Stomach smooth muscle (tissue), 2 donors: ENCODE data around the gene AIDA.

Experiments
- H3K27ac ChIP-seq: one replicate; pipeline ENCODE4 v1.7.0; 2013; ENCODE audit warnings: mild to moderate bottlenecking, low read length, inconsistent platforms
- H3K27me3 ChIP-seq, 2 donors: one replicate each; pipeline ENCODE4 v1.7.0; 2013; ENCODE audit warnings: low read length in 2 of 2; ENCODE audit not compliant: insufficient read depth in 2 of 2, control insufficient read depth in 1 of 2
- H3K36me3 ChIP-seq, 2 donors: one replicate each; pipeline ENCODE4 v1.7.0; 2013; ENCODE audit warnings: low read length in 2 of 2; ENCODE audit not compliant: control insufficient read depth in 2 of 2, insufficient read depth in 2 of 2
- H3K4me1 ChIP-seq: one replicate; pipeline ENCODE4 v1.7.0; 2013; ENCODE audit warnings: low read length; ENCODE audit not compliant: control insufficient read depth, insufficient read depth
- H3K4me3 ChIP-seq, 2 donors: one replicate each; pipeline ENCODE4 v1.7.0; 2013; ENCODE audit warnings: low read length in 2 of 2
- H3K9ac ChIP-seq, 2 donors: one replicate each; pipeline ENCODE4 v1.7.0; 2013; ENCODE audit warnings: low read length in 2 of 2, mild to moderate bottlenecking in 1 of 2
- H3K9me3 ChIP-seq, 2 donors: one replicate each; pipeline ENCODE4 v1.7.0; 2013; ENCODE audit warnings: low read length in 2 of 2; ENCODE audit not compliant: control insufficient read depth in 2 of 2
- donor health status: healthy.
- donor health status: Pancreatic carcinoma.

AIDA gene

DNA sequence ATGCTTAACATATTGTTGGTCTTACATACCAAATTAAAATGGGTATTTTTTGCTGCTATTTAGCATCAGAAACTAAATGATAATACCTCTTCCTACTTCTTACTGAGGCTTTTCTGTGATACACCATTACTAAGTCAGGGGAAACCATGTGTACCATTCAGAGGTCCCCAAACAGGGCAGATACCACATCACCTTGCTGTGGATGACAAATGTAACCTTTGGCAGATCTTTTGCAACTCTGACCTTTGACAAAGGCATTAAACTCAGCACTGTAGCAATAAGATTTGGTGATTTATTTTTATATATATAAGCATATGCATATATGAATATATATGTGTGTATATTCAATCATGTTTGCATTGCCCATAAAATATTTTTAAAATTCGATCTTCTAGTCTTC, 27.6 kb upstream of the AIDA start:
- Histone ChIP-seq H3K27ac (no peak overlapping the region), H3K4me3 (no peak overlapping the region), H3K27me3 (no peaks in the 10 kb centered on the region), H3K4me1 (no peaks in the 10 kb centered on the region), H3K9me3 (no peaks in the 10 kb centered on the region), H3K9ac (no peak overlapping the region), H3K36me3 (peaks cover 2 to 9% of the 10 kb centered on the region in 2 donors)

DNA sequence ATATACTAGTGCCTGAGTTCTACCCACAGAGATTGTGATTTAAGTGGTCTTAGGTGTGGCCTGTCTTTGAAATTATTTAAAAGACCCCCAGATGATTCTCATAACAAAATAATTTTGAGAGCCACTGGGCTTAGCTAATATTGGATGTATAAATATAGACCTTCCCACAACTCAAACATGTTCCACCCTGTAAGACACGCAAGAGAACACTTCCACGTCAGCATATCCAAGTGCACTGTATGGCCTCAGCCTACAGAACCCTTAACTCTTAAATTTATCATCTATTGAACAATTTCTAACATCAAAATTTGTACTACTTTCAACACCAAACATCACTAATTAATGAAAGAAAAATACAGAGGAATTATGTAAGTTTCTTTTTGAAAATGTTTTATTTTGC, 27.2 kb upstream of the AIDA start:
- Histone ChIP-seq H3K9ac (no peak overlapping the region), H3K27me3 (no peaks in the 10 kb centered on the region), H3K27ac (no peak overlapping the region), H3K9me3 (no peaks in the 10 kb centered on the region), H3K4me1 (no peaks in the 10 kb centered on the region), H3K36me3 (peaks cover 2 to 12% of the 10 kb centered on the region in 2 donors), H3K4me3 (no peak overlapping the region)

DNA sequence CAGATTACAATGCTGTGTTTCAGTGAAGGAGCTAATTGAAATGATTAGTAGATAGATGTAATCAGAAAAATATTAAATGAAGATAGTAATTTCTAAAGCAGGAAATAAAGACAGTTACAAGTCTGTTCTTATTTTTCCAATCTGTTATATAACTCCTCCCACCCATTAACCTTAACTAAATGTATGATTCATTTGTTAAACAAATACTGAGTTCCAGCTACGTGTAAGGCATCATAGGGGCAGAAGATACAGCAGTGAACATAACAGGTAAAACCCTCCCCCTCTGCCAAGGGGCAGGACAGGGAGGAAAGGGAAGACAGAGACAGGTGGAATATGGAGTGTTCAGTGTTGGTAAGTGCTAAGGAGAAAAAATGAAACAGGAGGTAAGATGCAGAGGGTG, 24.7 kb upstream of the AIDA start, which contains the start of gene FAM177B:
FAM177B (plus strand) TSS at position 231 of the 400 bp plus-strand sequence. CDS start 9,344 bp downstream, outside the sequence.
- Histone ChIP-seq H3K4me3 (no peak within 1 kb of the TSS), H3K9me3 (no peaks in the 10 kb centered on the region), H3K4me1 (no peaks in the 10 kb centered on the region), H3K36me3 (peaks cover 5 to 30% of the 10 kb centered on the region in 2 donors), H3K27ac (no peak within 1 kb of the TSS), H3K27me3 (no peaks in the 10 kb centered on the region), H3K9ac (no peak within 1 kb of the TSS)

DNA sequence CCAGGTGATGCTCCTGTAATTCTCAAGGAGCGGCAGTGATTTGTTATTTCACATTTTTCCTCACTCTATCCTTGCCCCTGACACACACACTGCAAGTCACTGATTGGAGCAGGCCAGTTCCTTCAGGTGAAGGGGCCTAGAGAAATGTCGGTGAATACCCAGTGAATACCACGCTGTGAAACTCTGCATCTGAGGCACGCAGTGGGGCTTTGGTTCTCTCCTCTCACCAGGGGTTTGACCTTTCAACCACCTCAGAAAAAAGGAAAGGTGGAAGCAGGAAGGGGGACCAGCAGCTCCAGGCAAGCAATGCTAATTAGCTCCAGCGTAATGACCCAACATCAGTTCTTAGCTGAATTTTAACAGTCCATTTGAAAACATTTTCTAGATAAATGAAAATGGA, 24.2 kb upstream of the AIDA start:
- H3K27ac ChIP-seq = no peak overlapping the region
- no peaks in the 10 kb centered on the region for H3K27me3 ChIP-seq
- no peaks in the 10 kb centered on the region for H3K9me3 ChIP-seq
- peaks cover 5 to 30% of the 10 kb centered on the region in 2 donors for H3K36me3 ChIP-seq
- H3K4me3 ChIP-seq = no peak overlapping the region
- H3K4me1 ChIP-seq = no peaks in the 10 kb centered on the region
- no peak overlapping the region for H3K9ac ChIP-seq

DNA sequence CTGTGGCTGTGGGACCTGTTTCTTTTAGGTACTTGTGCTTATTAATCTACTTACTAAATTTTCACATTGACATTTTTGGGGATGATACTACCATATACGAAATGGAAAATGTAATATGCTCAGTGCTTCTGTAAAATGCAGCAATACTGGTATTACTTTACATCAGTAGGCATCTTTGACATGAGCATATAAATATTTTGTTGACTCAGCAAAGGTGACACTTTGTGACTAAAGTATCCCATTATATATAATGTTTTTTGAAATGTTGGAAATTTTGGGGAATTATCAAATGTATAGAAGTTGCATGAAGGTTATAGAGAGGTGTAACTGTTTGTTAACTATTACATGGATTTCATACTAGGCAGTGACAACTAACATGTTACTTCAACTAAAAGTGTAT, 22.4 kb upstream of the AIDA start:
- no peak overlapping the region for H3K9ac ChIP-seq
- H3K4me3 ChIP-seq = no peak overlapping the region
- H3K27ac ChIP-seq = no peak overlapping the region
- H3K4me1 ChIP-seq = no peaks in the 10 kb centered on the region
- no peaks in the 10 kb centered on the region for H3K9me3 ChIP-seq
- no peaks in the 10 kb centered on the region for H3K27me3 ChIP-seq
- H3K36me3 ChIP-seq = peaks cover 7 to 43% of the 10 kb centered on the region in 2 donors

DNA sequence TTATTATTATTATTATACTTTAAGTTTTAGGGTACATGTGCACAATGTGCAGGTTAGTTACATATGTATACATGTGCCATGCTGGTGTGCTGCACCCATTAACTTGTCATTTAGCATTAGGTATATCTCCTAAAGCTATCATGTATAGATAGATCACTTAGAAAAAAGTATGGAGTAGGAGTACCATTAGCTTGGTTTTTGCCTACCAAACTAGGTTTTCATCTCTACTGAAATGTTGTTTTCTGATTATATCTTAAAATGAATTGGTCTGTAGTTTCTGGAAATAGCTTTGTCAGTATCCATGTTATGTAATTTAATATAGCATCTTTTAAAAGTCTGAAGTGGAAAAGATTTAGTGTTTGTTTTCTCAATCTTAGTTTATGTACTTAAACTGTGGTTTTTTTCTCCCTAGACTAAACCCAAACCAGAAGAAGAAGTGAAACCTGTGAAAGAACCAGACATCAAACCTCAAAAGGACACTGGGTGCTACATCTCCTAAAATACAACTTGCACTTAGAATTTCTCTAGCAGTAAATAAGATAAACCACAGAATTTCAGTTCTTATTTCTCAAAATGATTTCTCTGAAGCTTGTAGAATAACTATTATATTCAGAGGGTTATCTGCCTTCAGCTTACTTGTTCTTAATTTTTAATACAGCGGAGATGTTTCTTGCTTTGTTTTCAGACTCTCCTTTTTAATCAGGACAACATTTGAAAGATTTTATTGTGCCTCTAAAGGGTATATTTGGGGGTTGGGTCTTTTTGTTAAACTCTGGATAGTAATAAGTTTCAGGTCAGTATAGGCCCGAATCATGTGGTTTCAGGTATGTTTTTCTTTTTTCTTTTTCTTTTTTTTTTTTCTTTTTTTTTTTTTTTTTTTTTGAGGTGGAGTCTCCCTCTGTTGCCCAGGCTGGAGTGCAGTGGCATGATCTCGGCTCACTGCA, 20.2 kb upstream of the AIDA start:
- Histone ChIP-seq H3K36me3 (peaks cover 15 to 64% of the 10 kb centered on the region in 2 donors), H3K4me3 (no peak overlapping the region), H3K27ac (no peak overlapping the region), H3K9me3 (no peaks in the 10 kb centered on the region), H3K4me1 (no peaks in the 10 kb centered on the region), H3K9ac (no peak overlapping the region), H3K27me3 (no peaks in the 10 kb centered on the region)

DNA sequence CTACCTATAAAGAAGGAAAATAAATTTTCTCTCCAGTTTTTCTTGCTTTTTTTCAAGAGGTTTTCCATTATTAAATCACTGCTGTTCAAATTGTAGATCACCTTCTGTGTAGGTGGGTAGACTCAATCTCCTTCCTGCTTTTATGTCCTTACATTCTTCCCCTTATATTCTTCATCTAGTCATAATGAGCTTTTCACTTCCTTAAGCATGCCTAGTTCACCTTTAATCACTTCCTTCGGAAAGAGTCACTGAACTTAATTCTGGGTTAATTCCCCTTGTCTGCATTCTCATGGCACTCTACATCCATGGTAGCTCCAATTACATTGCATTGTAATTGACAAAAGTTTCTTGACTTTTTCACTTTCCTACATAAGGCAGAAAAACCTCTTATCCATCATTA, 18.6 kb upstream of the AIDA start:
- Histone ChIP-seq H3K9ac (no peak overlapping the region), H3K9me3 (no peaks in the 10 kb centered on the region), H3K27me3 (no peaks in the 10 kb centered on the region), H3K36me3 (peaks cover 26 to 63% of the 10 kb centered on the region in 2 donors), H3K27ac (no peak overlapping the region), H3K4me3 (no peak overlapping the region), H3K4me1 (no peaks in the 10 kb centered on the region)

DNA sequence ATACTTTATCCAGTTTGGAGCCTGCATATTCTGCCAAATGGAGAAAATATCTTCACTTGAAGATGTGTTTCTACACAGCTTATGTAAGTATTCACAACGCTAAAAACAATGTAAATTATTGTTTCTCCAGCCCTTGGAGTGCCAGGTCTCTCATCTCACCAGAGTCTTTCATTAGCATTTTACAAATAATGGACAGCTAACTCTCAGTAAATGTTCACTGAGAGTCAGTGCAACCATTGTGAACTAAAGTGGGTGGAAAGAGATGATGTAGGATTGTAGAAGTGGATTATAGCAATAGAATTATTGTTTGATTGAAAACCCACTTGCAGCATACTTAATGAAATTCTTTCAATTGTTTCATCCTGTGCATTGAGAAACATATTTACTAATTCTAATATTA, 16.5 kb upstream of the AIDA start:
- H3K4me3 ChIP-seq = no peak overlapping the region
- no peak overlapping the region for H3K27ac ChIP-seq

DNA sequence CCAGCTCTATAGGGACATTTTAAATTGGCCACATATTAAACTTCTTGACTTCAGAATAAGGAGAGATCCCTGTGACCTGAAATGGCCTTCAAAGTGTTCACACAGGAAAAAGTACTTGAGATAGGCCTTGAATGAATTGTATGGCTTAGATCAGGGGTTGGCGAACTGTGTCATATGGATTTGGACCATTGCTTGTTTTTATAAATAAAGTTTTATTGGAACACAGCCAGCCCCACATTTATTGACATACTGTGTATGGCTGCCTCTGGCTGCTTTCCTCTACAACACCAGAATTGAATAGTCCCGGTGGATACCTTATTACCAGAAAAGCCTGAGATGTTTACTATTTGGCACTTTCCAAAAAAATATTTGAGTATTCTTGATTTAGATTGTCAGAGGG, 4.1 kb upstream of the AIDA start:
- no peaks in the 10 kb centered on the region for H3K27me3 ChIP-seq
- no peak overlapping the region for H3K4me3 ChIP-seq
- H3K9me3 ChIP-seq = no peaks in the 10 kb centered on the region
- H3K27ac ChIP-seq = no peak overlapping the region
- peaks cover 8% of the 10 kb centered on the region for H3K4me1 ChIP-seq
- no peak overlapping the region for H3K9ac ChIP-seq
- peaks cover 5 to 16% of the 10 kb centered on the region in 2 donors for H3K36me3 ChIP-seq

More for the DNA sequence above, 16.5 kb upstream of the AIDA start:
- H3K4me1 ChIP-seq = no peaks in the 10 kb centered on the region
- peaks cover 33 to 61% of the 10 kb centered on the region in 2 donors for H3K36me3 ChIP-seq
- no peaks in the 10 kb centered on the region for H3K27me3 ChIP-seq
- no peak overlapping the region for H3K9ac ChIP-seq
- no peaks in the 10 kb centered on the region for H3K9me3 ChIP-seq

DNA sequence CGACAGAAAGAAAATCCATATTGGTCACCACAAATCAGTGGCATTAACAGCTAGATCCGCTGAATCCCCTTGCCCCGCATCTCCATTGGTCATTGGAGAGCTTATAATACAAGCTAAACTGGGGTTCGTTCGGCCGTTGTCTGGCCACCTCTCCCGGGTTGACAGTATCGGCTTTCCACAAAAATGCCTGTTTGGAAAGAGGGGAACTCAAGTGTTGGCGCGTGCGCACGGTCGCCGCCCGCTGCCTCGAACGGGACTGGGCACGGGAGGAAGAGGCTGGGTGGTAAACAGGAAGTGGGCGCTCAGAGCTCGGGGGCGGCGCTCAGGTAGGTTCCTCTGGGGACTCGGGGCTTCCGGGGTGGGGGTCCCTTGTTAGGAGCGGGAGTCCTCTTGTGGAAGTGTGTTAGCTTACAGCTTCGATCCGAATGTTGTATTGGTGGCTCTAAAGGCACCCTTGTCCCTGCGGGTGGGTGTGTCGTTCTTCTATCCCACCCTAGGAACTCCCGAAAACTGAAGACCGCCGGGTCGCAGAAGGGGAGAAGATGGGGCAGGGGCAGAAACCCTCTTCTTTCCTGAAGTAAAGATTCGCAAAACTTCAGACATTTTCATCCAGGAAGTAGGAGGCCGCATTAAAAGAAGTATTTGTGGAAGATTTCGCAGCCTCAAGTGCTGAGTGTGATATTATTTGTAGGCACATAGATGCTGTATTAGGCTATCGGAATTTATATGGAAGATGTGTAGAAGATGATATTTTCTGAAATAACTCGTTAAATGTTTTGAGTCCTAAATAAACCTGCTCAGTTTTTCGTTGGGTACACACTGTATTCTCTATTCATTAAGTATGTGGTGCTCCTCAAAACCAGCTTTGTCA, 1.0 kb upstream of the AIDA start:
- Histone ChIP-seq H3K27ac (peak overlapping the region; percentile 99), H3K4me1 (peaks cover 11% of the 10 kb centered on the region), H3K4me3 (peak overlapping the region; percentile 100), H3K9me3 (no peaks in the 10 kb centered on the region), H3K36me3 (peaks cover 4 to 5% of the 10 kb centered on the region in 2 donors), H3K9ac (peak overlapping the region; percentile 99 to 100), H3K27me3 (no peaks in the 10 kb centered on the region)
